ENCODE measurements around the gene GOLPH3L.
A peak's percentile ranks its signal among the peaks of the same experiment; 100 is the strongest.

GOLPH3L gene

GRCh38 chr1:150703427-150703826 lies 6.5 kb upstream of the GOLPH3L start:
- no peaks in the 10 kb centered on the region for H3K36me3 ChIP-seq (ENCODE audit: insufficient read depth)
- H3K9ac ChIP-seq, result no peak overlapping the region
- H3K79me2 ChIP-seq (ENCODE audit: insufficient read depth, low read depth), result no peaks in the 10 kb centered on the region
- no peak for TF ChIP-seq CTCF (conservative IDR thresholded peaks at IDR 0.05; ENCODE audit: low read depth, low read length)
- no peaks in the 10 kb centered on the region for H3K27me3 ChIP-seq (ENCODE audit: insufficient read depth, low read depth)
- H3K27ac ChIP-seq, result no peak overlapping the region
- H3K4me3 ChIP-seq (IDR thresholded peaks at IDR 0.05; ENCODE audit: insufficient read depth, low read depth, low read length), result no peak overlapping the region
- no peaks in the 10 kb centered on the region for H4K20me1 ChIP-seq (ENCODE audit: insufficient read depth)
- H3K4me1 ChIP-seq (ENCODE audit: low read depth, poor library complexity, severe bottlenecking), result peaks cover 15% of the 10 kb centered on the region
- H2AFZ ChIP-seq (ENCODE audit: low read depth), result no peak overlapping the region
- no peak overlapping the region for H3K4me2 ChIP-seq

GRCh38 chr1:150696590-150696989 lies 364 bp downstream of the GOLPH3L start:
- H2AFZ ChIP-seq (ENCODE audit: low read depth), result peak overlapping the region; percentile 75

GRCh38 chr1:150696162-150696561 lies 792 bp downstream of the GOLPH3L start:
- H2AFZ ChIP-seq (ENCODE audit: low read depth), result no peak overlapping the region
- peak overlapping the region; percentile 66 for H3K4me2 ChIP-seq
- H3K4me1 ChIP-seq (ENCODE audit: low read depth, poor library complexity, severe bottlenecking), result peaks cover 25% of the 10 kb centered on the region
- H3K9ac ChIP-seq, result peak overlapping the region; percentile 6
- TF ChIP-seq CTCF (conservative IDR thresholded peaks at IDR 0.05; ENCODE audit: low read depth, low read length), result no peak
- H3K27me3 ChIP-seq (ENCODE audit: insufficient read depth, low read depth), result no peaks in the 10 kb centered on the region
- H3K27ac ChIP-seq, result peak overlapping the region; percentile 2; the same call in 1 of the 2 replicates
- peaks cover 5% of the 10 kb centered on the region; the same call in 1 of the 2 replicates for H3K36me3 ChIP-seq (ENCODE audit: insufficient read depth)
- H3K4me3 ChIP-seq (IDR thresholded peaks at IDR 0.05; ENCODE audit: insufficient read depth, low read depth, low read length), result peak overlapping the region; percentile 42
- no peaks in the 10 kb centered on the region for H4K20me1 ChIP-seq (ENCODE audit: insufficient read depth)
- peaks cover 13% of the 10 kb centered on the region for H3K79me2 ChIP-seq (ENCODE audit: insufficient read depth, low read depth)

More at GRCh38 chr1:150696590-150696989, 364 bp downstream of the GOLPH3L start:
- Histone ChIP-seq H3K4me3 (IDR thresholded peaks at IDR 0.05; ENCODE audit: insufficient read depth, low read depth, low read length) (peak overlapping the region; percentile 100), H3K27ac (peak overlapping the region; percentile 43), H3K4me1 (ENCODE audit: low read depth, poor library complexity, severe bottlenecking) (peaks cover 25% of the 10 kb centered on the region), H3K27me3 (ENCODE audit: insufficient read depth, low read depth) (no peaks in the 10 kb centered on the region), H3K4me2 (peak overlapping the region; percentile 66), H4K20me1 (ENCODE audit: insufficient read depth) (no peaks in the 10 kb centered on the region), H3K9ac (peak overlapping the region; percentile 51), H3K36me3 (ENCODE audit: insufficient read depth) (peaks cover 2% of the 10 kb centered on the region; the same call in 1 of the 2 replicates), H3K79me2 (ENCODE audit: insufficient read depth, low read depth) (peaks cover 13% of the 10 kb centered on the region)
- no peak for TF ChIP-seq CTCF (conservative IDR thresholded peaks at IDR 0.05; ENCODE audit: low read depth, low read length)

GRCh38 chr1:150695561-150695960 lies 1.4 kb downstream of the GOLPH3L start:
- Histone ChIP-seq H3K9ac (no peak overlapping the region), H3K4me3 (IDR thresholded peaks at IDR 0.05; ENCODE audit: insufficient read depth, low read depth, low read length) (no peak overlapping the region), H3K79me2 (ENCODE audit: insufficient read depth, low read depth) (peaks cover 13% of the 10 kb centered on the region), H3K27me3 (ENCODE audit: insufficient read depth, low read depth) (no peaks in the 10 kb centered on the region), H4K20me1 (ENCODE audit: insufficient read depth) (no peaks in the 10 kb centered on the region), H3K27ac (no peak overlapping the region), H3K4me2 (peak overlapping the region; percentile 66), H3K4me1 (ENCODE audit: low read depth, poor library complexity, severe bottlenecking) (peaks cover 25% of the 10 kb centered on the region), H2AFZ (ENCODE audit: low read depth) (no peak overlapping the region), H3K36me3 (ENCODE audit: insufficient read depth) (peaks cover 5% of the 10 kb centered on the region; the same call in 1 of the 2 replicates)
- TF ChIP-seq CTCF (conservative IDR thresholded peaks at IDR 0.05; ENCODE audit: low read depth, low read length), result no peak

Data from KMS-11 (cell line).